ENCODE data around the gene KCNIP2. TPM values are rescaled to one million over a fixed set of nuclear protein-coding genes. Genes with fewer than 3 reads are reported as not detected.

KCNIP2 gene
- total RNA-seq: 14.9 TPM
- long read RNA-seq, transcript KCNIP2-202 (8 exons, 663 nt): major isoform, 8 of 21 reads
- long read RNA-seq, partial matches to known transcripts: 3 of 21 reads
- long read RNA-seq, other reads (novel, unspliced or antisense): 7 of 21 reads

DNA sequence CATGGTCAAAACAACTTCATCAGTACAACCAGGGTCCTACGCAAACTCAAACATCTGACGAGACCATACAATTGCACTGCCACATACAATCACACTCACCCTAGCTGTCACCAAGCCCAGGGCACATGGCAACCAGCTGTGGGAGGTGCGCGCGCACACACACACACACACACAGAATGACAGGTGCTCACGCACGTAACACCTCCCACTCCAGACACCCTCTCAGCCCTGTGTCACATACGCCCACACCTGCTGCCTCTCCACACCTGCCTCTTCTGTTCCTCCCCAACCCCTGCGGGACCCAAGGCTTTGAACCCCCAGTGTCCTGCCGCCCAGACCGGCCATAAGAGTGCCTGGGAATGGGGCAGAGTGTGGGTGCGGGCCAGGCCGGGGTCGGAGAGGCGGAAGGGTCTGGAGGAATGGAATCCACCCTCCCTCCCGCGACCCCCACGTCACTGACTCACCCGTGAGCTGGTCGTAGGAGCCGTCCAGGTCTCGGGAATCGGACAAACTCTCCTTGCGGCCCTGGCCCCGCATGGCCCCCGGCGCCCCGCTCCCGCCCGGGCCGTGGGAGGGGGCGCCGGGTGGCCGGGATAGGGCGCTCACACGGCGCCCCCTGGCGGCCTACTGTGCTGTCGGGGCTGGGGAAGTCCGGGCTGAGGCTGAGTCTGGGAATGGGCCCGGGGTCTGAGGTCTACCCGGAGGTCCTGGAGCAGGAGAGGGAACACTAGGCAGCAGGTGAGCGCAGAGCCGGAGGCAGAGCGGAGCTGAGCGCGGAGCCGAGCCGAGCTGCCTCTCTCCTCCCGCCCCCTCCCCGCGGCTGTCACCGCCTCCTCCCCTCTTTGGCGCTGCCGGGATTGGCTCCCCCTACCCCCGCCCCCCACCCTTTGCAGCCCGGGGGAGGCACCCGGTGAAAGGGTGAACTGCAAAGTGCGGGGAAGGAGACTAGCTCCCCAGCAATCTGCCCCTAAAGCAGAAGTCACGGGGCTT is at the start of gene KCNIP2:
TSS of gene KCNIP2 (minus strand) at position 769 of the 990 bp plus-strand sequence. CDS start at position 537, 232 bp downstream.
- DNase-seq (ENCODE audit: low spot score): peak; percentile 78
- intact Hi-C loops (cut with DNase I): loop anchor here (5.0 kb wide), 1 partner anchor 44 kb away; no protein-coding TSS in a partner anchor

DNA sequence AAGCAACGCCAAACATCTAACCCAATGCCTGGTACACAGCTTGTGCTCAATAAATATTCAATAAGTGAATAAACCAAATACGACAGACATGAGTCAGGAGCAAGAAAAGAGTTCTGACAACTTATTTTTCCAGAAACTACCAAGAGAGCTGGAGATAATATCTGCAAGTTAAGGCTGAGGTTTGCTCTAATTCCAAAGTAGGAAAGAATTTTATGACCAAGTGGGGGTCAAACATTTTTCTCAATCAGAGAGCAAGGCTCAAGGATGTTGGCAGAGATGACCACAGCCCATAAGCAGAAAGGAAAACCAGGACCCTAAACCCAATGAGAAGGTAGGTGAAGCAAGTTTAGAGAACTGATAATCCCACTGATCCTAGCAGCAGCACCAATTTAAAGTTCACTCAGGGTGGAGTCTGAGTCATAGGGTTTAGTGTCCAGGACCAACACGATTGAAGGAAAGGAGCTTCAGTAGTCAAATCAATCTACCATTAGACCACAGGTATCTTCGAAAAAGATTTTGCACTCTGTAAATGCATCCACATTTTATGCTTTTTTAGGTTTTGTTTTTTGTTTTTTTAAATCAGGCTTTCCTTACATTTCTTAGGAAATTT is 49.3 kb upstream of the KCNIP2 start:
- no peak for DNase-seq (ENCODE audit: low spot score)
- intact Hi-C loops (cut with DNase I): no loop called here

DNA sequence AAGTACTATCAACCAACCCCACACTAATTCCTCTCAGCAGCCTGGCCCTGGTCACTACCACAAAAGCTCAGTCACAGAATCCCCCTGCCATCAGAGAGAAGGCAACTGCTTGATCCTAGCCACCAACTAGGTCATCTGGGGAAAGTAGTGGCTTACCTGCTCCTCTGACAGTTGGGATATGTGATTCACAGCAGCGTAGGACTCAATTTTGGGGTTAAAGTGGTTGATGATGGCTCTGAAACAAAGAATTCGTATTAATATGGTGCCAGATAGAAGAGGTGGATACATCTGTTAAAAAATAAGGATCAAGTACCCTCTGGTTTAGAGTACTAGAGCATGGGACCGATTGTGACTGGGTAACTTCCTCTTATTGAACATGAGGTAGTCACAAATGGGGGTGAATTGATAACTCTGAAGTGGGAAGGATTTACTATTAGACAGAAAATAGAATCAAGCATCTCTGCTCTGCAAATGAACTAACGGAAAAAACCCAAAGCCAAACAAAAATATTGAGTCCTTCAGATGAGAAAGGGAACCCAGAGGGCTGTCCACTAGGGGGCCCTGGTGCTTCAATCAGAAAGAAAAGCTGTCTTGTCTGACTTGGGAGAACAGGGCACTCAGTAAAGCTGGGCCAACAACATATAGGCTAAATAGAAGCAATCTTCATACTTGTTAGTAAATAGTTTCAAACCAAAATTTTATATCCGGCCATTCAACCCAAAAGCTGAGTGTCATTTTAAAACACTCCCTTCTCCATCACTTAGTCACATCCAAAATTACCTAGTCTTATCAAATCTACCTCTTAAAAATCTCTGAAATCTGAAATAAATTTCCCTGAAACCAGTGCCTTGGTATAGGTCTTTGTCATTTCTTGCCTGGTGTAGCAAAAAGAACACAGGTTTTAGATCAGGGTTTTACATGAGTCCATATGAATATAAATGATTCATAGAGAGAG is 45.9 kb upstream of the KCNIP2 start:
- DNase-seq (ENCODE audit: low spot score): no peak
- intact Hi-C loops (cut with DNase I): loop anchor here (2.0 to 5.0 kb wide), 2 partner anchors 47 to 121 kb away; partner anchors contain the start of gene KCNIP2

DNA sequence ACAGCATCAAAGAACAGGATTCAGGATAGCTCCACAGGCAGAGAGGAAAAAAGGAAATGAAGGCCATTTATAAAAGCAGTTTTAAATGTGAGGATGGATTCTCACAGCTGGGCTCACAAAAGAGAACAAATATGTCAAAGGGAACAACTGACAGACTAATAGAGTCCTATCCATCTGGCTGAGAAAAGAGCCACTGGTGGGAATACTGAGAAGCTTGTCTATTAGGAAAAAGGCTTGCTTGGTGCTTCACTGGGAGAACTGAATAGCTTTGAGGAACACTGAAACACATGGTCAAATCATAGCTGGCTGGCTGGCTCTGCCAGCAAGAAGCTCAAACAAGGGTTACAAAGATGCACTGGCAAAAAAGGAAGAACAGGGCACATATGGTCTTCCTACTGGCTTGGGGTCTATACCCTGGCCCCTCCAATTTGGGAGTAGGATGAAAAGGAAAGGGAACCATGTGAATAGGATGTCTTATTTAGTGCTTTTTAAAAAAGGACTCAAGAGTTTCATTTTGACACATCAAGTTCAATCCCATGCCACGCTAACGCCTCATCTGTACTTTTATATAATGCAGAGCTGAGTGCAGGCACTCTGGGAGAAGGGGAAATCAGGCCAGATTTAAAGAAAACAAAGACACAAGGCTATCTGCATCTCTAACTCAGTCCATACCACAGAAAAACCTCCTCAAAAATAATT is 44.8 kb upstream of the KCNIP2 start:
- no peak for DNase-seq (ENCODE audit: low spot score)
- intact Hi-C loops (cut with DNase I): loop anchor here (2.0 to 5.0 kb wide), 2 partner anchors 46 to 122 kb away; partner anchors contain the start of gene KCNIP2

DNA sequence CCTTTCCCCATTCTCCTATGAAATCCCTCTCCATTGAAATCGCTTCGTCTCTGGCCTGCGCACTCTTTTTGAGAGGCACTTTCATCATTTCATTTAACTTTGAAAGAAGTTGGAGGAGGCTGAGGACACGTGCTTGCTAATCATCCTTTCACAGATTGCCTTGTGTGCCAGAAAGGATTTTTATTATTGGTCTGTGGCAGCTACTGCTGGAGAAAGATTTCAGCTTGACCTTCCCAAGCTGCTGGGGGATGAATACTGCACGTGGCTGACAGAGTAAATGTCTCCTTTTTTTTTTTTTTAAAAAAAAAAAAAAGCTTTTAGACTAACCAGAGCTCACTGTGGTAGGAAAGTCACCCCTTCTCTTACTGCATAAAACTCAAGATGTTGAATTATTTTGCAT is 44.2 kb upstream of the KCNIP2 start:
- intact Hi-C loops (cut with DNase I): loop anchor here (2.0 to 5.0 kb wide), 2 partner anchors 45 to 123 kb away; partner anchors contain the start of gene KCNIP2
- DNase-seq (ENCODE audit: low spot score): no peak

DNA sequence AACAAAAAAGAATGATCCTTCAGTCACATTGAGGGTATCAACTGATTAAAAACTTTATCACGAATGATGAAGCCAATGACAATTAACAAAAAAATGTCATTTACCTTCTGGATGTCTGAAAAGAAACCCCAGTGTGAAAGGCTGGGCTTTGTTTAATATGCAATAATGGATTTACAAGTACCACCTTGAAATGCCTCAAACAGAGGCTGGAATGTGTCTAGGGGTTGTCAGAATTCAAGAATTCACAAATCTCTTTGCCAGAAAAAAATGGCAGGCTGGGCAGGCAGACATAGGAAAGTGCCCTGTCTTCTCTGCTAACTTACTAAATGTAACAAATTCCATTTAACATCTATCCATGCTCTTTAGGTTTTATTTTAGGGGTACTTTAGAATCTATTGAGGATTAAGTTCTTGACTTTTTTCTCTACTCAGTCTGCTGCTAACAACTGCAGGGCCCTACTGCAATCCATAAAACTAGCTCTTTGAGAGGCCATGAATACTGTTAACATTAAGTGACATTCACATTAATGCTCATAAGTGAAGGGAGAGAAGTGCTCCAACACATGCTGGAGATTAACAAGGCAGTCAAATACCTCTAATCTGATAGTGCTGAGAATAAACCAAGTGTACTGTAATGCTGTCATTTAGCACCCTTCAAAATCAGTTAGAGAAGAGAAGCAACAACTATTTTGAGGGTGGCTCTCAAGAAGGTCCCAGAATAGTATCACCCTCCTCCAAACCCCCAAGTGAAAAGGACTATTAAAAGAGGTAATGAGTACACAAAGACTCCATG is 43.1 kb upstream of the KCNIP2 start:
- intact Hi-C loops (cut with DNase I): loop anchor here (5.0 kb wide), 1 partner anchor 44 kb away; the partner anchor contains the start of gene KCNIP2
- DNase-seq (ENCODE audit: low spot score): no peak

DNA sequence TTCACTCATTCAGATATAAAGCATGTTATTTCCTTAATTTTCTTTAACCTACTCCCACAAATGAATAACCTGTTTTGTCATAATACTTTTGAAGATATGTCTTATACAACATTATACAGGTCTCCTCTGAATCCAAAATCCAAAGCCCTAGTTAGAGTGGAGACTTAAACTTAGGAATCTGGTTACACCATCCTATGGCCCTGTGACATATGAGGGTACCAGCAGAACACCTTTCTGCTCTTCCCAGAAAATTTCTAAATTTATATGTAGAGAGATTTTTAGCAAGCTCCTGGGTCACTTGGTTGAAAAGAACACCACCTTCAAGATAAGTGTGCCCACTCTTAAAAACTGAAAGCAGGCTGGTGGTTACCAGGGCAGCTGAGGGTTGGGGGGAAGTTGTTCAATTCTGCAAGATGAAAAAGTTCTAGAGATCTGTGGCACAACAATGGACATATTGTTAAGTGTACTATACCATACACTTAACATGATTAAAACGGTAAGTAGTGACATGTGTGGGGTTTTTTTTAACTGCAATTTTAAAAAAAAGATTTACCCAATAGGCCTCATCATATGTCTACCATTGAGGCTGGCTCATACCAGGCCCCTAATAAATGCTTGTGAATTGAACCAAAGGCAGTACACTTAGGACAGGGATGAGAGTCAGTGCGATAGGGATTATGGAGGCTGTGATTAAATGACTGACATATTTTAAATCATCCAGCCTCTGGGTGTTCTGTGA is 37.6 kb upstream of the KCNIP2 start:
- intact Hi-C loops (cut with DNase I): no loop called here
- DNase-seq (ENCODE audit: low spot score): no peak

DNA sequence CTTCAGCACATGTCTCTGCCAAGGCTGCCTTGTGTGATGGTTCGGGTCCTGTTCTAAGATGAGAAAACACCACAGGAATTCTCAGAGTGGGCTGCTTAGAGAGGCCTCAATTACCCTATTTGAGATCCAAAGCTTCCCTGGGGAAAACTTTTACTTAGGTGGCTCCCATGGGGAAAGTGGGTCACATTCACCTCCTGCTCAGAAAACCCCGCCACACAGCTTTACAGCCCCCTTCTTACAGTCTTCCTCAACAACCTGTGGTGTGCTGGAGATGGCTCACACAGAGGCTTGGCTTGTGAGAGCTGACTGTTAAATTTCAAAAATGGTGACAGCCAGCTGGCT is 36.6 kb upstream of the KCNIP2 start:
- DNase-seq (ENCODE audit: low spot score): no peak
- intact Hi-C loops (cut with DNase I): no loop called here

DNA sequence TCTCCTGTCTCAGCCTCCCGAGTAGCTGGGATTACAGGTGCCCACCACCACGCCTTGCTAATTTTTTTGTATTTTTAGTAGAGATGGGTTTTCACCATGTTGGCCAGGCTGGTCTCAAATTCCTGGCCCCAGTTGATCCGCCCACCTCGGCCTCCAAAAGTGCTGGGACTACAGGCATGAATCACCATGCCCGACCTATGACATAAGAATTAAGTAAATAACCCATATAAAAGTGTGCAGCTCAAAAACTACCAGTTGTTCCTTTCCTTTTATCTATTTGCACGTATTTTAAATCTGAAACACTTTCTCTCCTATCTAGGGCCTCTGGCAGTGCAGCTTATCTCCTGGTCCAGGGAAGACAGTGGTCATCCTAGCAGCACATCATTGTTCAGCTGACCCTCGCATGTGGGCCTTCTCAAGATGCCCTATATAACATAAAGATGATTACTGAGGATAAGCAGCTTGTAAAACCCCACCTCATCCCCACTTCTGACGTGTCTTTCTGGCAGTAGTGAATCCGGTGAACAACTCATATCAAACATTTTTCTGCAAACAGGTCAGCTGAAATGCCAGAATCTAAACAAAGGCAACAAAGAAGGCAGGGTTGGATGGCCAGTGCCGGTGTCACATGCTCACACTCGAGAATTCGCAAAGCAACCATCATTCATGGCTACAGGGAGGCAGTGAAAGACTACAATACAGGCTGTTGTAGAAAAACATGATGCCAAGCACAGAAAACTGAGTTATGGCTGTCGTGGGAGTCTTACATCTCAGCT is 36.0 kb upstream of the KCNIP2 start:
- intact Hi-C loops (cut with DNase I): no loop called here

DNA sequence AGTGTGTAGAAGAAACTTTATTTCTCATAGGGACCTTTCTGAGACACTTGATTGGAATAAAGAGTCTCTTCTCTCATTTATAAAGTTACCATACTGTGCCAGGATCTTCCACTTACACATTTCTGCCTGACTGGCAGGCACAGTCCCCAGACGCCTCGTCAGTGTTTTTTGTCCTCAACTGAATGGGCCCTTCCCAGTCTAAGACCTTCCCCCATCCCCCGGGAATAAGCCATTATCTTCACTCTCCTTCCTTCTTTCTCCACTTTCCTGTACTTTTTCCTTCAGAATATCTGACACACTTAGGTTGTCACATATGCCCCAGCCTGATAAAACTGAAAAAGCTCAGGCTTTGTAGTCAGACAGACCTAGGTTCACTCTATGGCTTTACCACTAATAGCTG is 35.3 kb upstream of the KCNIP2 start:
- DNase-seq (ENCODE audit: low spot score): no peak
- intact Hi-C loops (cut with DNase I): no loop called here

More for the DNA sequence above, 36.0 kb upstream of the KCNIP2 start:
- DNase-seq (ENCODE audit: low spot score): no peak

DNA sequence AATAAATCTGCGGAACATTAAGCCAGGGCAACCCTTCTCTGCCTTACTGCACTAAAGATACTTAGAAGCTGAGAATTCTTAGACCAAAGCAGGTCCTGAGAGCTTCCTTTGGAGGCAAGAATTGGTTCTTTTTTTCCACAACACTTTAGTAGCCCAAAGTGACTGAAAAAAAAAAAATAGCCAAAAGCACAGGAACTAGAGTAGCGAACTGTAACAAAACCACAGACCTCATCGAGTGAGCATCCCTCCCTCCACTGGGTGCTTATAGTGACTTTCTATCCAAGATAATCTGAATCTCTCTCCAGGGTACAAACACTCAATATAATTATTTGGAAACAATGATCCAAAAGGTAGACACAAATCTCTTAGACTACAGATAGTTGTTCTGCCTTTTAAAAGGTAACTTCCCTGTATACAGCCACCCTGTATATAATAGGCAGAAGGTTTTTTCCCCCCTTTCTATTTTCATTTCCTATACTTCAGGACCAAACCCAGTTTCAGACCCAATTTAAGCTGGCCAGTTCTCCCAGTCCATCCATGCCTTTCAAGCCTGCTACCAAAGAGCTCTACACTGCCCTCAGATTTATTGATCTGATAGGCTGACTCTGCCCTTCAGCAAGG is 31.6 kb upstream of the KCNIP2 start:
- DNase-seq (ENCODE audit: low spot score): no peak
- intact Hi-C loops (cut with DNase I): no loop called here

DNA sequence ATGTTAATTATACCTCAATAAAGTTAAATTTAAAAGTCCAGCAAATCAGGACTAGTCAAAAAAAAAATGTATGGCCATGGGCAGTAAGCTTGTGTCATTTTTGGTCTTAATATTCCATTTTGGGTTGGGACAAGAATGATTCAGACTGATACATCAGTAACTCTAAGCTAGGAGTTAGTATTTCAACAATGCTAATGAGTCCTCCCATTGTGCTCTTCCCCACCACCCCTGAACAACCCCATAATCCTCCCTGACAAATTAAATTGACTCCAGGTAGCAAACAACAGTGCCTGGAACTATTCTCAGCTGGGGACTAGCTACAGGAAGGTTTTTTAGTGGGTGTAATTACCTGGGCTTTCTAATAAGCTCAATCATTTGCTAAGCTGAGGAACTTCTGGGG is 30.7 kb upstream of the KCNIP2 start:
- intact Hi-C loops (cut with DNase I): no loop called here

DNA sequence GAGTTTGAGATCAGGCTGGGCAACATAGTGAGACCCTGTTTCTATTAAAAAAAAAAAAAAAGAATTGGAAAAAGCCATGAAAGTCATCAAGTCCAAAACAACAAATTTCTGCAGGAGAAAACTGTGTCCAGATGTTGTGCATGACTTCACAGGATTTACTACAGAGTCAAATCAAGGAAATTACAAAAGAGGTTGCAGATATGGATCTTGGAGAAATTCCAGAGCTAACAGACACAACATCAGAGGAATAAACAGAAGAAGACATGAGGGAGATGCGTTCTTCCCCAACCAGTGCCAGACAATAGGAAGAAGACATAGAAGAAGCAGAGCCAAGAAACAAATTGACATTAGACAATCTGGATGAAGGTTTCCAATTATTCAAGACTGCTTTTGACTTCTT is 24.3 kb upstream of the KCNIP2 start:
- no peak for DNase-seq (ENCODE audit: low spot score)
- intact Hi-C loops (cut with DNase I): no loop called here

More for the DNA sequence above, 30.7 kb upstream of the KCNIP2 start:
- no peak for DNase-seq (ENCODE audit: low spot score)

DNA sequence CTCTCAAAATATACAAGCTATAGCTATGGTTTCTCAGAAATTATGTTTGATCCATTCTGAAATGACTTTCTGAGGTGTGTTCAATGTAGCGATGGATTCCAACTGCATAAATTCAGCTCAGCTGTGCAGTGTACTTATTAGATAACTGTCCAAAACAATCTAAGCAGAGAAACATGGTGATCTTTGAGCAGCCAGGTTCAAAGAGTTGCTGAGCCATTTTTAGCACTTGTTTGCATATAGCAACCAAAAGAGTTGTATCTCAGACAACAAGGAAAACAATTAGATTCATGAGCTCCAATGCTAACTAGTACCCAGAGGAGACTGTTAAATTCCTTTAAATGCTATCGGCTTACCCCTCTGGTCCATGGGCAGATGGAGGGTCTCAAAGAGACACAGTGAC is 15.9 kb upstream of the KCNIP2 start:
- intact Hi-C loops (cut with DNase I): no loop called here
- no peak for DNase-seq (ENCODE audit: low spot score)

DNA sequence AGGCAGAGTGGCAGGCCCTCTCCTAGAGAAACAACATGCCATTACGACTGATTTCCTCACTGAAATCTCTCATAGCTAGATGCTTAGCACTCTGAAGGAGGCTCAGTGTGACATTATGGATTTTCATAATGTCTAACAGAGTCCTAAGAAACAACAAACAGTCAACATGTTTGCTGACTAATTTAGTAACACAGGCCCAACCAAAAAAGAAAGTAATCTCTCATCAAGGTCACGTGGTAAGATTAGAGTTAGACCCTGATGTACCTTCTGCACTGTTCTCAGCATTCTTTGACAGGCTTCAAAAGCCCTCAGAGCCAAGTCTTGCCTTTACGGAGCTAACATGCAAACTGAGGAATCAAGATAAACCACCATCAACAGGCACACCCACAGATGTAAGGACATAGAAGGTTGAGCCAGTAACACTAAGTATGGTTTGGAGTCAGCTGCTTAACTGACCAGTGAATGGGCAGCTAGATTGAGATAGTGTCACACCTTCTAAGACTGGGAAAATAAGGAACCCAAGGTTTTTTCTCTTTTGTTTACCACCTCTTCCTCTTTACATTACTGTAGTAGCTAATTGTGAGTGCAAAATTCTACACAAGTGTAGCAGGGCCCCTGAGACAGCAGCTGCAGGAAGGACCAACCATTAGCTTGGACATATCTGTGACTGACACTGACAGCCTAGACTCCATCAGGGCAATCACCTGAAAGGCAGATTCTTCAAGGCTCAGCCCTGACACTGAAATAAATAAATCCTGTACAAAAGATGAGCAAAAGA is 15.3 kb upstream of the KCNIP2 start:
- intact Hi-C loops (cut with DNase I): no loop called here
- no peak for DNase-seq (ENCODE audit: low spot score)

Data from cardiac septum (tissue), 1 donor.